ENCODE data around the gene AKAP17A.

DNA sequence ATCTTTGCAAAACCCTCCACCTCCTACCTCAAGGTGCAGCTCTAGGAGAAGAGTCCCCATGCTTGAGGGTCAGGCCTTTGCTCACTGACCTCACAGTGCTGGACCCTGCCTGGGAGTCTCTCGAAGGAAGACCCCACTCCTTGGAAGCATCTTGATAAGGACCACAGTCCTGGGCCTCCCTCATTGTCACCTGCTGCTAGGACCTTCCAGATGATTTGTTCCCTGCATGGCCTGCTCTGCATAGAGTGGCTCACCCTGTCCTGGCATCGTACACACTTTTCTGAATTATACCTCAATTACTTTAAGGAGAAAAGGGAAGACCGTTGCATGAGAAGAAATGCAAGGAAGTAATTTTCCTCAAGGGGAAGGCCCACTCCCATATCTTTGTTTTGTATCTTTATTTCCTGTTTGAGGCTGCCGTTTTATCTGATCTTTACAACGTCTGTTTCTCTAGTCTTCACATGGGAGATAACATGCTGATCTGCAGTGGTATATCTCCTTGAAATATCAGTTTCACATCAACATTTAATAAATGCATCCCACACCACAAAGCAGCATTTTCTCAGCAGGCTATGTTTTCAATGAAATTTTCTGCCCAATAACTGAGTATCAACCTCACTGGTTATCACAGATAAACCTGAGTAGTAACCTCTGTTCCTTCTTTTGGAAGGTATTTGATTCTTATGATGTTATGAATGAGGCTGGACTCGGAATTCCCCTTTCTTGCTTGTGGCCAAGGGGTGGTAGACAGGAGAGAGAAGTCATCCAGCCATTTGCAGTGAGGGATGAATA is 15.0 kb upstream of the AKAP17A start:
- TF ChIP-seq, protein P1, sequence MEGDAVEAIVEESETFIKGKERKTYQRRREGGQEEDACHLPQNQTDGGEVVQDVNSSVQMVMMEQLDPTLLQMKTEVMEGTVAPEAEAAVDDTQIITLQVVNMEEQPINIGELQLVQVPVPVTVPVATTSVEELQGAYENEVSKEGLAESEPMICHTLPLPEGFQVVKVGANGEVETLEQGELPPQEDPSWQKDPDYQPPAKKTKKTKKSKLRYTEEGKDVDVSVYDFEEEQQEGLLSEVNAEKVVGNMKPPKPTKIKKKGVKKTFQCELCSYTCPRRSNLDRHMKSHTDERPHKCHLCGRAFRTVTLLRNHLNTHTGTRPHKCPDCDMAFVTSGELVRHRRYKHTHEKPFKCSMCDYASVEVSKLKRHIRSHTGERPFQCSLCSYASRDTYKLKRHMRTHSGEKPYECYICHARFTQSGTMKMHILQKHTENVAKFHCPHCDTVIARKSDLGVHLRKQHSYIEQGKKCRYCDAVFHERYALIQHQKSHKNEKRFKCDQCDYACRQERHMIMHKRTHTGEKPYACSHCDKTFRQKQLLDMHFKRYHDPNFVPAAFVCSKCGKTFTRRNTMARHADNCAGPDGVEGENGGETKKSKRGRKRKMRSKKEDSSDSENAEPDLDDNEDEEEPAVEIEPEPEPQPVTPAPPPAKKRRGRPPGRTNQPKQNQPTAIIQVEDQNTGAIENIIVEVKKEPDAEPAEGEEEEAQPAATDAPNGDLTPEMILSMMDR (conservative IDR thresholded peaks at IDR 0.05), result no peak
- no peak for TF ChIP-seq EZH2 (IDR thresholded peaks at IDR 0.05; ENCODE audit: low read depth)
